Panc1 (cell line): ENCODE data around the gene LKAAEAR1. TPM values are rescaled to one million over a fixed set of nuclear protein-coding genes. Genes with fewer than 3 reads are reported as not detected.

Experiments used
- ATAC-seq: fragments of 200-7000 bp; cut with Tn5 transposase; 2 replicates; pipeline ENCODE4 v1.9.1; 2020; ENCODE audit warnings: mild to moderate bottlenecking, moderate library complexity
- BruUV-seq: library from RNA; stranded (reverse); fragments of 400-500 nt; replicated peaks from 2 replicates; lab custom pipeline; 2021; lab: Mats Ljungman, UMichigan
- CTCF ChIA-PET: fragments of 300-600 bp; sonication (Branson Sonifier 250); formaldehyde crosslinking; loops from one replicate; lab custom pipeline; 2022; ENCODE audit warnings: antibody characterized with exemption; lab: Charles Lee
- POLR2A ChIA-PET: fragments of 300-600 bp; sonication (Branson Sonifier 250); formaldehyde crosslinking; loops from one replicate; lab custom pipeline; 2022; ENCODE audit warnings: antibody characterized with exemption; lab: Charles Lee
- DNase-seq: peaks from one replicate; pipeline ENCODE4 v3.0.0-alpha.2; 2010; ENCODE audit warnings: low read depth, low spot score
- H3K27ac ChIP-seq: 2 replicates; pipeline ENCODE4 v1.5.1; 2011; ENCODE audit warnings: mild to moderate bottlenecking, low read length, inconsistent platforms
- H3K27me3 ChIP-seq: fragments of 200-500 bp; sonication (Bioruptor generic); 2 replicates; pipeline ENCODE4 v1.6.0; 2014; ENCODE audit warnings: low read length, inconsistent platforms; ENCODE audit not compliant: control insufficient read depth, insufficient read depth
- H3K36me3 ChIP-seq: fragments of 200-500 bp; sonication (Bioruptor generic); 2 replicates; pipeline ENCODE4 v1.5.1; 2014; ENCODE audit warnings: inconsistent platforms, mild to moderate bottlenecking, low read length, moderate library complexity; ENCODE audit not compliant: control insufficient read depth, insufficient read depth
- H3K4me1 ChIP-seq: 2 replicates; pipeline ENCODE4 v1.5.1; 2011; ENCODE audit warnings: inconsistent platforms, mild to moderate bottlenecking, low read length, moderate library complexity; ENCODE audit not compliant: control insufficient read depth, insufficient read depth
- H3K4me3 ChIP-seq, 2 experiments: 2 replicates each; pipeline ENCODE4 v1.5.1; 2011 to 2012; ENCODE audit warnings: low read depth in 2 of 2, low read length in 2 of 2, mild to moderate bottlenecking in 2 of 2, inconsistent platforms in 1 of 2, moderate library complexity in 1 of 2
- H3K9me3 ChIP-seq: fragments of 200-500 bp; sonication (Bioruptor generic); 2 replicates; pipeline ENCODE4 v1.5.1; 2014; ENCODE audit warnings: low read depth, mild to moderate bottlenecking, inconsistent platforms, low read length, moderate library complexity; ENCODE audit not compliant: control insufficient read depth, insufficient read depth
- CTCF ChIP-seq: fragments of 450-650 bp; IDR thresholded peaks from 2 replicates; pipeline ENCODE4 v1.5.1; 2017; ENCODE audit warnings: mild to moderate bottlenecking
- POLR2AphosphoS5 ChIP-seq: IDR thresholded peaks from 2 replicates; pipeline ENCODE4 v1.6.1; 2012; ENCODE audit warnings: mild to moderate bottlenecking, low read depth, low read length, moderate library complexity
- SIN3A ChIP-seq: IDR thresholded peaks from 2 replicates; pipeline ENCODE4 v1.6.1; 2012; ENCODE audit warnings: low read depth, mild to moderate bottlenecking, low read length, moderate library complexity, borderline replicate concordance; ENCODE audit not compliant: insufficient read depth
- TCF7L2 ChIP-seq: IDR thresholded peaks from 2 replicates; pipeline ENCODE4 v1.6.1; 2011; ENCODE audit warnings: mild to moderate bottlenecking, low read depth, low read length, inconsistent platforms
- in situ Hi-C: cut with HindIII; loops from 2 replicates; pipeline ENCODE4 v1.10.0; 2016; ENCODE audit warnings: low sequenced_read_pairs, low pct_unique_long_range_greater_than_20kb
- intact Hi-C: fragments of 100-400 bp; cut with micrococcal nuclease; formaldehyde crosslinking; loops from one replicate; pipeline ENCODE4 v1.10.0; 2022; ENCODE audit not compliant: unreplicated experiment
- total RNA-seq: library from RNA; stranded (reverse); gene quantifications from one replicate; pipeline ENCODE4 v1.2.1, GENCODE V29; 2021; ENCODE audit not compliant: unreplicated experiment
- TF ChIP-seq, protein P1 (sequence below), 2 experiments: IDR thresholded peaks; 2 replicates each; pipeline ENCODE4 v1.6.1; 2011 to 2012; ENCODE audit warnings: low read depth in 2 of 2, control low read depth in 1 of 2, low read length in 1 of 2, mild to moderate bottlenecking in 1 of 2, moderate library complexity in 1 of 2; ENCODE audit not compliant: insufficient read depth in 1 of 2

The LKAAEAR1 gene
- total RNA-seq, 1 experiment from 2014 or later: 0.67 TPM

DNA sequence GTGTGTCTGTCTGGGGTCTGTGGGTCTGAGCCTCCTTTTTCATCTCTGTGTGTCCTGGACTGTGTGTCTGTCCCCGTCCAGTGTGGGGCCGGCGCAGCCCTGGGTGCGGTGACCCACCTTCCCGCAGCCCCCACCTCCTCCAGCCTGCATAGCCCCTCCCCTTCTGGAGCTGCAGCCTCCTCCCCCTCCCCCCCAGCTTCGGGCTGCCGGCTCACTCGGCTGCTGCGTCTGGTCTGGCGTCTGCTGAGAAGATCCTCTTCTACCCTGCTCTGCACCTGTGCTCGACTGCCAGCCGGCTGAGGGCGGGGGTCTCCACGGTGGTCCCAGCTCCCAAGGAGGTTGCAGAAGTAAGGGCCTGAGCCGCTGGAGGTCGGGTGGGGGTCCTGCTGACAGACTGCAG lies 7.6 kb upstream of the LKAAEAR1 start:
- ChIA-PET CTCF (interaction anchor here (0.6 kb wide), 1 partner anchor 24 kb away, joined by 3 read pairs; no protein-coding TSS in a partner anchor), POLR2A (interaction anchor here (0.7 kb wide), 1 partner anchor 10 kb away, joined by 3 read pairs; no protein-coding TSS in a partner anchor)
- Histone ChIP-seq H3K4me3 (no peak overlapping the region), H3K36me3 (no peaks in the 10 kb centered on the region), H3K9me3 (no peaks in the 10 kb centered on the region), H3K27ac (no peak overlapping the region), H3K27me3 (no peaks in the 10 kb centered on the region), H3K4me1 (no peaks in the 10 kb centered on the region)
- DNase-seq (no peak), ATAC-seq (peak; percentile 39; the same call in 1 of the 2 replicates)
- intact Hi-C loops: no loop called here
- BruUV-seq: no TSS peak
- in situ Hi-C loops: no loop called here
- TF ChIP-seq SIN3A: no peak
- no peak for TF ChIP-seq POLR2AphosphoS5
- TF ChIP-seq TCF7L2: no peak
- no peak for TF ChIP-seq CTCF
- TF ChIP-seq, protein P1, sequence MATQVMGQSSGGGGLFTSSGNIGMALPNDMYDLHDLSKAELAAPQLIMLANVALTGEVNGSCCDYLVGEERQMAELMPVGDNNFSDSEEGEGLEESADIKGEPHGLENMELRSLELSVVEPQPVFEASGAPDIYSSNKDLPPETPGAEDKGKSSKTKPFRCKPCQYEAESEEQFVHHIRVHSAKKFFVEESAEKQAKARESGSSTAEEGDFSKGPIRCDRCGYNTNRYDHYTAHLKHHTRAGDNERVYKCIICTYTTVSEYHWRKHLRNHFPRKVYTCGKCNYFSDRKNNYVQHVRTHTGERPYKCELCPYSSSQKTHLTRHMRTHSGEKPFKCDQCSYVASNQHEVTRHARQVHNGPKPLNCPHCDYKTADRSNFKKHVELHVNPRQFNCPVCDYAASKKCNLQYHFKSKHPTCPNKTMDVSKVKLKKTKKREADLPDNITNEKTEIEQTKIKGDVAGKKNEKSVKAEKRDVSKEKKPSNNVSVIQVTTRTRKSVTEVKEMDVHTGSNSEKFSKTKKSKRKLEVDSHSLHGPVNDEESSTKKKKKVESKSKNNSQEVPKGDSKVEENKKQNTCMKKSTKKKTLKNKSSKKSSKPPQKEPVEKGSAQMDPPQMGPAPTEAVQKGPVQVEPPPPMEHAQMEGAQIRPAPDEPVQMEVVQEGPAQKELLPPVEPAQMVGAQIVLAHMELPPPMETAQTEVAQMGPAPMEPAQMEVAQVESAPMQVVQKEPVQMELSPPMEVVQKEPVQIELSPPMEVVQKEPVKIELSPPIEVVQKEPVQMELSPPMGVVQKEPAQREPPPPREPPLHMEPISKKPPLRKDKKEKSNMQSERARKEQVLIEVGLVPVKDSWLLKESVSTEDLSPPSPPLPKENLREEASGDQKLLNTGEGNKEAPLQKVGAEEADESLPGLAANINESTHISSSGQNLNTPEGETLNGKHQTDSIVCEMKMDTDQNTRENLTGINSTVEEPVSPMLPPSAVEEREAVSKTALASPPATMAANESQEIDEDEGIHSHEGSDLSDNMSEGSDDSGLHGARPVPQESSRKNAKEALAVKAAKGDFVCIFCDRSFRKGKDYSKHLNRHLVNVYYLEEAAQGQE (IDR thresholded peaks at IDR 0.05; ENCODE audit: insufficient read depth in 1 of 2, low read depth in 2 of 2, low read length in 1 of 2): no peak

- in situ Hi-C loops: no loop called here
- Histone ChIP-seq H3K27ac (no peak overlapping the region), H3K27me3 (no peaks in the 10 kb centered on the region), H3K4me1 (no peaks in the 10 kb centered on the region), H3K9me3 (no peaks in the 10 kb centered on the region), H3K4me3 (no peak overlapping the region), H3K36me3 (no peaks in the 10 kb centered on the region)
- TF ChIP-seq POLR2AphosphoS5 (no peak), SIN3A (no peak), TCF7L2 (no peak), CTCF (no peak)
- TF ChIP-seq, protein P1 (IDR thresholded peaks at IDR 0.05; ENCODE audit: insufficient read depth in 1 of 2, low read depth in 2 of 2, low read length in 1 of 2): no peak
- no peak for DNase-seq
- ChIA-PET POLR2A (interaction anchor here (0.7 kb wide), 1 partner anchor 10 kb away, joined by 3 read pairs; no protein-coding TSS in a partner anchor), CTCF (no interaction called here)
- no peak for ATAC-seq
- intact Hi-C loops: no loop called here
- BruUV-seq: no TSS peak
Measured at GRCh38 chr20:64091340-64091739, 7.1 kb upstream of the LKAAEAR1 start.
